ENCODE results near the gene ABHD6.

Gene ABHD6, protein sequence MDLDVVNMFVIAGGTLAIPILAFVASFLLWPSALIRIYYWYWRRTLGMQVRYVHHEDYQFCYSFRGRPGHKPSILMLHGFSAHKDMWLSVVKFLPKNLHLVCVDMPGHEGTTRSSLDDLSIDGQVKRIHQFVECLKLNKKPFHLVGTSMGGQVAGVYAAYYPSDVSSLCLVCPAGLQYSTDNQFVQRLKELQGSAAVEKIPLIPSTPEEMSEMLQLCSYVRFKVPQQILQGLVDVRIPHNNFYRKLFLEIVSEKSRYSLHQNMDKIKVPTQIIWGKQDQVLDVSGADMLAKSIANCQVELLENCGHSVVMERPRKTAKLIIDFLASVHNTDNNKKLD

DNA sequence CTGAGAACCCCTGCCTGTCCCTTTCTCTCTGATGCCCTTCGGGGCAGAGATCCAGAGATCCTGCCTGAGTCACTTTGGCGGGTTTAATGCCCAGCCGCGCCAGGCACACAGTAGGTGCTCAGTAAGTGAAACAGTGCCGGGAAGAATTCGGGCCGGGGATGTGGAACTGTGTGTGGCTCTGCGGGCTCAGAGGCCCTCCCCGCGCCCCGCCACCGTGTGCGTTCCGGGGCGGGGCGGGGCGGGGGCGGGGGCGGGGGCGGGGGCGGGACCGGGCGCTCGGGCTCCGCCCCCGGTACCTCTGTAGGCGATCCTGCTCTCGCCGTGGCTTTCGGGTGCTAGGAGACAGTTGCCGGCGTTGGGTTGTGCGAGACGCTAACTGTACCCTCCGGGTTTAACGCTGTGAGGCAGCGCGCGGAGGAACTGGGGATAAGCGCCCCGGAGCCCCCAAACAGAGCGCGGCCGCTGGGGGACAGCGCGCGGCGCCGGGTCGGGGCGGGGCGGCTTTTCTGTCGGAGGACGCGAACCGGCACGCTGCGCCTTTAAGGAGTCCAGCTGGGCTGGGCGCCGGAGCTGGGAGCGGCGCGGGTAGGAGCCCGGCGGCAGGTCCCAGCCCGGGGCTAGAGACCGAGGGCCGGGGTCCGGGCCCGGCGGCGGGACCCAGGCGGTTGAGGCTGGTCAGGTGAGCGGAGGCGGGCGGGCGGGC, at the start of gene ABHD6:
Gene ABHD6, plus strand, starts transcription at position 555 of the 703 bp plus-strand sequence. CDS start 18,795 bp downstream, outside the sequence.
- Mint-ChIP-seq H3K27me3 (peaks cover 19% of the 10 kb centered on the region), H3K4me1 (ENCODE audit: low read depth) (peaks cover 19% of the 10 kb centered on the region), H3K9me3 (no peaks in the 10 kb centered on the region), H3K4me3 (peak within 1 kb of the TSS; percentile 89), H3K27ac (peak within 1 kb of the TSS; percentile 90), H3K36me3 (ENCODE audit: low read depth) (peaks cover 6% of the 10 kb centered on the region)
- DNase-seq = peak; percentile 93

DNA sequence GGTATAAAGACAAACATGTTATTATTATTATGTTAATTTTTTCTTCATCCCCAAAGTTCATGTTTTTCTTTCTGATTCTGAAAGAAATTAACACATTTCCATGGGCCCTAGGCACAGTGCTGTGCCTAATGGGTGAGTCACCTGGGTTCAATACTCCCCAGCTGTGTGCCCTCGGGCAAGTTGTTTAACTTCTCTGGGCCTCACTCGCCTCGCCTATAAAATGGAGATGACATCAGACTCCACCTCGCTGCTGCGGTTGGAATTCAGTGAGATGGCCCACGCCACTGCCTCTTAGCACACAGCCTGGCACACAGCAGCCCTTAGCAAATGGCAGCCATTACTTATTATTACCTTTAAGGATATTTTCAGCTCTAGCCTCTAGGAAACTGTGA, 49.4 kb upstream of the ABHD6 start:
- no peak for DNase-seq
- Mint-ChIP-seq H3K36me3 (ENCODE audit: low read depth) (no peaks in the 10 kb centered on the region), H3K9me3 (no peaks in the 10 kb centered on the region), H3K4me1 (ENCODE audit: low read depth) (peaks cover 3% of the 10 kb centered on the region), H3K27ac (no peak overlapping the region), H3K27me3 (no peaks in the 10 kb centered on the region), H3K4me3 (no peak overlapping the region)

DNA sequence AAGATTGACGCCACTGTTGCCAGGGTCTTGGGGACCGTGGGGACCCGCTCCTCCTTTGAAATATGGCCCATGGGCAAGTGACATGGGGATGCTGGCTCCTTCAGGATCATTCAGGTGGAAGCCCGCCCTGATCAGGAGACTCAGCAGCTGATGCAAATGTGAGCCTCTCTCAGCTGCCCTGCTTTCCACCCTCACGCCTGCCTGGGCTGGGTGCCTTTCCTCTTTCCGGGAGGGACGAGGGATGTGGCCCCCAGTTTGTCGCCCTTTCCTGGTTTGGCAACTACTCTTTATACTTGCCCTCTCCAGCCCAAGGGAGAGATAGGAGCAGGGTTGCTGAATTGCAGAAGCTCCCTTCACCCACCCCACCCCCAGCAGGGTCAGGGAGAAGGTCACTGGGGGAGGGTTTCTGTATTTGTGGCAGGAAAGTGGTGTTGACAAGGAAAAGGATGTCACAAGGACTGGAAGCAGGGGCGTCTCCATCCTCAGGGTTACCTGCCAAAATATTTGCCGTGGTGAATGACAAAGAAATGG, 48.6 kb upstream of the ABHD6 start:
- no peaks in the 10 kb centered on the region for H3K27me3 Mint-ChIP-seq
- no peak overlapping the region for H3K27ac Mint-ChIP-seq
- H3K4me3 Mint-ChIP-seq = no peak overlapping the region
- H3K4me1 Mint-ChIP-seq (ENCODE audit: low read depth) = peaks cover 3% of the 10 kb centered on the region
- no peaks in the 10 kb centered on the region for H3K36me3 Mint-ChIP-seq (ENCODE audit: low read depth)
- DNase-seq = no peak
- H3K9me3 Mint-ChIP-seq = no peaks in the 10 kb centered on the region

DNA sequence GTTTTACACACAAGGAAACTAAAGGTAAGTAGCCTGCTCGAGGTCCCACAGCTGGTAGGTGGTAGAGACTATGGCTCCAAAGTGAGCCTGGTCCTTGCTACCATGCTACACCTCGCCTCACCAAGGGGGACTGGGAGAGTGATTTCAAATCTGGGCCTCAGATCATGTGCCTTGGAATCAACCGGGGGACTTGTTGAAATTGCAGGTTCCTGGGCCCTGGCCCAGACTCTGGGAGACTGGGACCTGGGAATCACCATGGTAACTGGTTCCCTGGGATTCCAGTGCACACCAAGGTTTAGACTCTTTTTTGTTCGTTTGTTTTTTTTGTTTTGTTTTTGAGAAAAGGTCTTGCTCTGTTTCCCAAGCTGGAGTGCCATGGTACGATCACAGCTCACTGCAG, 47.9 kb upstream of the ABHD6 start:
- H3K4me1 Mint-ChIP-seq (ENCODE audit: low read depth) = peaks cover 3% of the 10 kb centered on the region
- no peaks in the 10 kb centered on the region for H3K27me3 Mint-ChIP-seq
- no peaks in the 10 kb centered on the region for H3K36me3 Mint-ChIP-seq (ENCODE audit: low read depth)
- H3K27ac Mint-ChIP-seq = no peak overlapping the region
- no peak overlapping the region for H3K4me3 Mint-ChIP-seq
- no peaks in the 10 kb centered on the region for H3K9me3 Mint-ChIP-seq
- DNase-seq = no peak

DNA sequence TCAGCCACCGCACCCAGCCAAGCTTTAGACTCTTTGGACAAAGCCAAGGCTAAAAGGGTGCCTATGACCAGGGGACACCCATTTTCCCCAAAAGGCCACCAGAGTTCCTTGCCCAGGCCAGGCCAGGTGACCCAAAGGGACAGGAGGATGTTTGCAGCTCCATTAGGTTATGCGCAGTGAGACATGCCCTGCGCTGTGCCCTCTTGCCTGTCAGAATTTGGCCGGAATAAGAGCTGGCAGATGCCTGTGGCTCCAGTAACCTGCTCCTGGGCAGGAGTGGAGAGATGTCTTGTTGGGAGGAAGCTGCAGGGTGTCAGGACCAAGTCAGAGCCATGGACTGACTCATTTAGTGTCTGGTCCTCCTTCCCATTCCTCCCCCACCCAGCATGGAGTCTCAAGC, 47.3 kb upstream of the ABHD6 start:
- DNase-seq = no peak
- H3K4me3 Mint-ChIP-seq = no peak overlapping the region

DNA sequence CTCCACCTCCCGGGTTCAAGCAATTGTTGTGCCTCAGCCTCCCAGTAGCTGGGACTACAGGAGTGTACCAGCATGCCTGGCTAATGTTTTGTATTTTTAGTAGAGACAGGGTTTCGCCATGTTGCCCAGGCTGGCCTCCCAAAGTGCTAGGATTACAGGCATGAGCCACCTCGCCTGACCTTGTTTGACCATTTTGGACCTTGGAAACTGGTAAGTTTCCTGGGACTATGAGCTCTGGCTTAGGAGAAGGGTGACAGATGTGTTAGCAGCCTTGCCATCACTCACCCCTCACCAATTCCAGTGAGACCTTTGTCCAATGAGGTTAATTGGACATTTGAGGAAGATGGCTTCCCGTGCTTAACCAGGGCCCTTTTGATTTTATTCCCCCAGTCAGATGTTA, 46.7 kb upstream of the ABHD6 start:
- Mint-ChIP-seq H3K4me1 (ENCODE audit: low read depth) (peaks cover 3% of the 10 kb centered on the region), H3K36me3 (ENCODE audit: low read depth) (no peaks in the 10 kb centered on the region), H3K4me3 (no peak overlapping the region), H3K27me3 (no peaks in the 10 kb centered on the region), H3K9me3 (no peaks in the 10 kb centered on the region), H3K27ac (no peak overlapping the region)
- DNase-seq = no peak

More for the DNA sequence above, 47.3 kb upstream of the ABHD6 start:
- Mint-ChIP-seq H3K4me1 (ENCODE audit: low read depth) (peaks cover 3% of the 10 kb centered on the region), H3K27ac (no peak overlapping the region), H3K27me3 (no peaks in the 10 kb centered on the region), H3K36me3 (ENCODE audit: low read depth) (no peaks in the 10 kb centered on the region), H3K9me3 (no peaks in the 10 kb centered on the region)

DNA sequence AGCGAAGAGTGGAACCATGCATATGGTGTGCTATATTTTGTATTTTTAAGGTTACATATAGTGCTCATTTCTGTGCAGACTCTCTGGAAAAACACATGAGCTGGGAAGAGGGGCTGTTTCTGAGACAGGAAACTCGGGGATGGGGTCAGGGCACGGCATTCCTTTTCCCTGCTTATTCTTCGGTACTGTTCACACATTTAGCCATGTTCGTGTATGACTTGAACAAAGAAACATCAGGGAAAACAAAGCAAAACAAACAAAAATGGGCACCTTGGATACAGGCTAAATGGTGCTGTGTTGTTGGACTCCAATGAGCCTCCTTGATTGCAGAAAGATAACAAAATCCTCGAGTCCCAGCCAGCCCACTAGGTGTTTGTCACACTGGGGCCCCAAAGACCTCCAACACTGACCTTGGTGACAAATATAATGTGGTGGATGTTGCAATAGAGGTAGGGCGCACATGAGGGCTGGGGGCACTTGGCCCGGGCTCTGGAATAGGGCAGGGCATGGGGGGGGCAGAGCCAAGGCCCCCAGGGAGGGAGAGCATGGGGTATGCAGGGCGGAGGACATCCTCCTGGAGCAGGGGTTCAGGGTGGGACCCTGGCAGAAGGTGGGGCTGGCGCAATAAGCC, 46.1 kb upstream of the ABHD6 start:
- no peak for DNase-seq
- H3K9me3 Mint-ChIP-seq = no peaks in the 10 kb centered on the region
- H3K36me3 Mint-ChIP-seq (ENCODE audit: low read depth) = no peaks in the 10 kb centered on the region
- no peak overlapping the region for H3K4me3 Mint-ChIP-seq
- H3K27me3 Mint-ChIP-seq = no peaks in the 10 kb centered on the region
- no peak overlapping the region for H3K27ac Mint-ChIP-seq
- H3K4me1 Mint-ChIP-seq (ENCODE audit: low read depth) = peaks cover 3% of the 10 kb centered on the region

DNA sequence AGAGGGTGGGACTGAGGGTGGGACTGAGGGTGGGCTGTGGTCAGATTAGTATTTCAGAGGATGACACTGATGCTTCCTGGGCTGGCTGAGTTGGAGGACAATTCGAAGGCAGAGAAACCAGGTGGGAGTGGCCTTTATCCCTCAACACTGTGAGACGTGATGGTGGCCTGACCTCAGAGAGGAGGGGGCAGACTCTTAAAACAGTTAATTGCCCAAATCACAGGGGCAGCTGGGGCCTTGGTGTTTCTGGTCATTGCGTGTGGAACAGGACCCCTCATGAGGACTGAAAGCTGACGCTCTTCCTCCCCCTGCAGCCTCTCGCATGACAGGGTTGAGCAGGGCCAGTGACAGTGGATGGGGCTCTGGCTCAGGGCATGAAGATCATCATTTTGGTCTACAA, 45.5 kb upstream of the ABHD6 start:
- Mint-ChIP-seq H3K27me3 (no peaks in the 10 kb centered on the region), H3K9me3 (no peaks in the 10 kb centered on the region), H3K36me3 (ENCODE audit: low read depth) (no peaks in the 10 kb centered on the region), H3K27ac (no peak overlapping the region), H3K4me3 (no peak overlapping the region), H3K4me1 (ENCODE audit: low read depth) (peaks cover 3% of the 10 kb centered on the region)
- no peak for DNase-seq

DNA sequence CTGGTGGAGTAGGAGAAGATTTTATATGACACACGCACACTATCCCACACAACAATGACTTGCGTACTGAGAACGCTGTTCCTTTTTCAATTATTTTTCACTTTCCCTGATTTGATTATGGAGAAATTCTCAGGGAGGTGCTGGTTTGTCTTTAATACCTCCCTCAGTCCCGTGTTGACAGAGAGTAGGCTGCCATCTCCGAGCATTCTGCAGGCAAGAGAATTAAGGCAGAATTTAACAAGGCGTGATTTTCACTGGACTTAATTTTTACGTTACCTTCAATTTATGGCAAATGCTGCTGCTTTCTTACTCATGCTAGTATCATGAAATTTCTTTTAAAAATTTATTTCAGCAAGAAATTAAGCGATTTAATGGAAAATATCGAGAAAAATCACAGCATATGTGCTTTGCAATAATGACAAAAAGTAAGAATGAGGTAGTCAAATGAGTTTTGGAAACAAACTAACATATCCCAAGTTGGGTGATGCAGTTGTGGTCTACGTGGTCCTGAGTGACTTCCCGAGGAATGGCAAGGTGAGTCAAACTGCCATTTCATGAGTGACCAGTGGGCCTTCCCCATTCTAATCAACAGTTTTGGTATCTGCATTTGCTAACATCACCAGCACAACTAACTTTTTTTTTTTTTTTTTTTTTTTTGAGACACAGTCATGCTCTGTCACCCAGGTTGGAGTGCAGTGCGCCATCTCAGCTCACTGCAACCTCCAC, 43.7 kb upstream of the ABHD6 start:
- Mint-ChIP-seq H3K9me3 (no peaks in the 10 kb centered on the region), H3K27me3 (no peaks in the 10 kb centered on the region), H3K4me1 (ENCODE audit: low read depth) (peaks cover 4% of the 10 kb centered on the region), H3K4me3 (no peak overlapping the region), H3K36me3 (ENCODE audit: low read depth) (no peaks in the 10 kb centered on the region), H3K27ac (no peak overlapping the region)
- no peak for DNase-seq

DNA sequence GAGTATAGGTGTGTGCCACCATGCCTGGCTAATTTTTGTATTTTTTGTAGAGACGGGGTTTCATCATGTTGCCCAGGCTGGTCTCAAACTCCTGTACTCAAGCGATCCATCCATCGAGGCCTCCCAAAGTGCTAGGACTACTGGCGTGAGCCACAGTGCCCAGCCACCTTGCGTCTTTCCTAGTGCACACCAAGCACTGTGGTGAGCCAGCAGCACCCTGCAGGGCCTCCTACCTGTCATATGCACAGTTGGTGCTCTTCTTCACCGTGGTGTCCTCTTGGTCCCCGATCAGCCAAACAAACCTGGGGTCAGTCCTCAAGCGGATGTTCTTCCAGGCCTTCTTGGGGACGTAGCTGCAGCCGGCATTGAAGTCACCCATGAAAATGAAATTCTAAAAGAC, 40.0 kb upstream of the ABHD6 start:
- Mint-ChIP-seq H3K27me3 (peaks cover 5% of the 10 kb centered on the region), H3K4me1 (ENCODE audit: low read depth) (peaks cover 11% of the 10 kb centered on the region), H3K36me3 (ENCODE audit: low read depth) (peaks cover 2% of the 10 kb centered on the region), H3K4me3 (no peak overlapping the region), H3K27ac (no peak overlapping the region), H3K9me3 (no peaks in the 10 kb centered on the region)
- DNase-seq = no peak

DNA sequence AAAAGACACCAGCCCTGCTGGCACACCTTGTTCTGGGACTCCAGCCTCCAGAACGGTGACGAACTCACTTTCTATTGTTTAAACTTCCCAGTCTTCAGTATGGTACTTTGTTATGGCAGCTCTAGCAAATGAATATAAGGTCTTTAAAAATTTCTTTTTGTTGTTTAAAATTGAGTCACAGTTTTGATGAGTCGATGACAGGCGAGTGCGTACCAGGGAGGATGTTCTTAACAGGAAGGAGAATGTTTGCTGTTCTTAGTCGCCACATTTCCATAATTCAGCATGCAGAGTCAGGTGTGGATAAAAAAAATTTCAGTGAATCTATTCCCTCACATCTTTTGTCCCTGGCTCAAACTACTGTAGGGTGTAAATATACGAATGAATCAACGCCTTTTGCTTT, 39.2 kb upstream of the ABHD6 start:
- H3K4me3 Mint-ChIP-seq = no peak overlapping the region
- DNase-seq = no peak
- peaks cover 11% of the 10 kb centered on the region for H3K27me3 Mint-ChIP-seq
- H3K9me3 Mint-ChIP-seq = no peaks in the 10 kb centered on the region
- peaks cover 11% of the 10 kb centered on the region for H3K4me1 Mint-ChIP-seq (ENCODE audit: low read depth)
- H3K27ac Mint-ChIP-seq = no peak overlapping the region
- H3K36me3 Mint-ChIP-seq (ENCODE audit: low read depth) = peaks cover 2% of the 10 kb centered on the region

DNA sequence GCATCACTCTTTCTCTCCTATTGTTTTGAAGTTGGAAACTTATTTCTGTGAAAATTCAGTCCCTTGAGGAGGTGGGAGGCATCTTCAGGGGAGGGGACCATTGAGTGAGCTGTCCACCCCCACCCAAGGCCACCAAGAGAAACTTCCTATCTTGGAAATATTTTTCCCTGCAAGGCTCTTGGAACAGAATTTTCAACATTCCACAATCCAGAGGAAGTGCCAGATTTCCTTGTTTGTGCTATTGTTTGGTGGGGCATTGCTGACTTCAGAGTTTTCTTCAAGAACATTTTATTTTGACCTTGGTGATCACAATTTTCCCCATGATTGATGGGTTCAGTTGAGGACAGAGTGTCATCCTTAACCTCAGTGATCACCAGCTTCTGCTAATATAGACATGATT, 38.8 kb upstream of the ABHD6 start:
- DNase-seq = no peak
- Mint-ChIP-seq H3K36me3 (ENCODE audit: low read depth) (peaks cover 2% of the 10 kb centered on the region), H3K4me3 (no peak overlapping the region), H3K9me3 (no peaks in the 10 kb centered on the region), H3K27ac (no peak overlapping the region), H3K27me3 (peaks cover 11% of the 10 kb centered on the region), H3K4me1 (ENCODE audit: low read depth) (peaks cover 11% of the 10 kb centered on the region)

DNA sequence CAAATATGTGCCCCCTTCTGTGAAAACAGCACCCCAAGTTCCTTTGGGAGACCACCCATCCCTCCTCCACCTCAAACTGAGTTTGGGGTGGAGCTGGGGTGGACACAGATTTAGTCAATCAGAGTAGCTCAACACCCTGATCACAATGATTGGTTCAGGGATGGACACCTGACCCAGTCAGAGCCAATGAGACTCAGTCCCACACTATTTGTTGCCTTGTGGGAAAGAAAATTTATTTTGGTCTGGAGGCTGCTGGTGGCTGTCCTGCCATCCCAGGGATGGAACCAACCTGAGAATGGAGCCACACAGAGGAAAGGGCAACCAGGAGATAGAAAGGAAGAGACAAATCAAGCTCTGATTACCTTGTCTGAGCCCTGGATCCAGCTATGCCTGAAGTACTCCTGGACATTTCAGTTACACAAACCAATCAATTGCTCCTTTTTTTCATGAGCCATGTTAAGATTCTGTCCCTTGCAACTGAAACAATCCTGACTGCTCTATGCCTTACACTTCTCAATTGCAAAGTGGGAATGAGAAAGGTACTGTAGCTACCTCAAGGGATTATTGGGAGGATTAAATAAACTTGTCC, 37.4 kb upstream of the ABHD6 start:
- no peak overlapping the region for H3K4me3 Mint-ChIP-seq
- no peaks in the 10 kb centered on the region for H3K9me3 Mint-ChIP-seq
- no peak for DNase-seq
- peaks cover 11% of the 10 kb centered on the region for H3K27me3 Mint-ChIP-seq
- peaks cover 11% of the 10 kb centered on the region for H3K4me1 Mint-ChIP-seq (ENCODE audit: low read depth)
- no peak overlapping the region for H3K27ac Mint-ChIP-seq
- peaks cover 2% of the 10 kb centered on the region for H3K36me3 Mint-ChIP-seq (ENCODE audit: low read depth)

DNA sequence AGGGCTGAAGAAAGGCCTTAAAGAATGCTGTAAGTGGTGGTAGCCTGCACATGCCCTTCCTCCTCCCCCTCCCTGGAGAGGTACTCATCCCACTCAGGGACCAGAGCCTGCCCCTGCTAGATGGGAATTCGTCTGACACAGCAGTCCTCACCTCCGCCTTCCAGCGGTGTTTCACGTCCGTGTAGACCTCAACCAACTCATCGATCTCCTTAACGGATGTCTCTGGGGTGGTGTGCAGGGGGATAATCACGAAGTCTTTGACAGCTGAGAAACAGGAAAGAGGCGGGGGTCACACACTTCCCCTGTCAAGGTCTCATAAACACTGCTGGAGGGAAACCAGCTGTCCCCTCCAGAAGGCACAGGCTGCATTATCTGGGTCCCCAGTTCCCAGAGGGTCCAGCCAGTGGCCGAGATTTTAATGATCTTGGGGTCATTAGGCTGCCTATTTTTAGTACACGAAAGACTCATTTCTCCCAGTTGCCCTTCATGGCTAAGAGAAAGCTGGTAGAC, 36.7 kb upstream of the ABHD6 start:
- Mint-ChIP-seq H3K36me3 (ENCODE audit: low read depth) (peaks cover 2% of the 10 kb centered on the region), H3K27me3 (peaks cover 11% of the 10 kb centered on the region), H3K4me1 (ENCODE audit: low read depth) (peaks cover 11% of the 10 kb centered on the region), H3K4me3 (no peak overlapping the region), H3K27ac (no peak overlapping the region), H3K9me3 (no peaks in the 10 kb centered on the region)
- no peak for DNase-seq

All from activated T-cell treated with anti-CD3 and anti-CD28 coated beads, Interleukin-2, amount 50 U/mL, for 24 hours (primary cell).